GM12873 (cell line): ENCODE results near the gene MYRIP.

Source experiments
- CTCF ChIP-seq: IDR thresholded peaks from 2 replicates; pipeline ENCODE4 v1.5.1; 2012; ENCODE audit warnings: low read depth, mild to moderate bottlenecking, moderate library complexity, low read length, control low read depth; ENCODE audit not compliant: insufficient read depth; ENCODE audit errors: missing control alignments

Gene MYRIP

GRCh38 chr3:40044487-40044886, 235.1 kb downstream of the MYRIP start:
- no peak for TF ChIP-seq CTCF

- no peak for TF ChIP-seq CTCF
Observed at GRCh38 chr3:40045051-40045450, 235.6 kb downstream of the MYRIP start.

- TF ChIP-seq CTCF: no peak
Observed at GRCh38 chr3:40046149-40046548, 236.7 kb downstream of the MYRIP start.

- TF ChIP-seq CTCF: no peak
Observed at GRCh38 chr3:40047406-40047805, 238.0 kb downstream of the MYRIP start.

GRCh38 chr3:40053663-40054062, 244.3 kb downstream of the MYRIP start:
- no peak for TF ChIP-seq CTCF

GRCh38 chr3:40054568-40055222, 245.3 kb downstream of the MYRIP start:
- TF ChIP-seq CTCF: no peak

- no peak for TF ChIP-seq CTCF
Observed at GRCh38 chr3:40055361-40055760, 246.0 kb downstream of the MYRIP start.

- no peak for TF ChIP-seq CTCF
Observed at GRCh38 chr3:40055956-40056355, 246.5 kb downstream of the MYRIP start.
